ENCODE results near the gene EXOC6B.
"Not testable (repeated sequence)": the region's sequence is repeated elsewhere in the genome, so short reads cannot be mapped to it uniquely, and the experiment has no call there.

Gene EXOC6B

GRCh38 chr2:72543497-72544216, 282.2 kb downstream of the EXOC6B start:
- Histone ChIP-seq H3K9me3 (ENCODE audit: insufficient read depth, low read length, severe bottlenecking) (no peaks in the 10 kb centered on the region), H3K4me2 (ENCODE audit: insufficient read depth, low read length) (no peak overlapping the region), H3K27me3 (ENCODE audit: insufficient read depth, low read length, poor library complexity) (no peaks in the 10 kb centered on the region), H3K9ac (ENCODE audit: low read depth, low read length) (no peak overlapping the region), H2AFZ (ENCODE audit: low read depth, low read length) (no peak overlapping the region), H3K4me1 (ENCODE audit: insufficient read depth, low read length) (no peaks in the 10 kb centered on the region), H3K27ac (ENCODE audit: low read length) (no peak overlapping the region), H4K20me1 (ENCODE audit: insufficient read depth, low read length) (no peaks in the 10 kb centered on the region), H3K79me2 (ENCODE audit: insufficient read depth, low read length) (no peaks in the 10 kb centered on the region), H3K36me3 (ENCODE audit: insufficient read depth, low read length) (no peaks in the 10 kb centered on the region), H3K4me3 (ENCODE audit: low read depth in 1 of 2, low read length in 2 of 2) (no peak overlapping the region)
- DNase-seq, result no peak
- TF ChIP-seq CTCF (IDR thresholded peaks at IDR 0.05; ENCODE audit: borderline replicate concordance, extremely low read depth, low read length, poor library complexity, severe bottlenecking) (no peak), EZH2 (IDR thresholded peaks at IDR 0.05; ENCODE audit: borderline replicate concordance, low read depth, low read length, severe bottlenecking) (no peak)
- no peak for ATAC-seq (ENCODE audit: insufficient read depth, low read depth)

- no peak overlapping the region for H3K9ac ChIP-seq (ENCODE audit: low read depth, low read length)
- H3K4me3 ChIP-seq (ENCODE audit: low read depth in 1 of 2, low read length in 2 of 2), result no peak overlapping the region
- no peaks in the 10 kb centered on the region for H3K36me3 ChIP-seq (ENCODE audit: insufficient read depth, low read length)
- no peaks in the 10 kb centered on the region for H4K20me1 ChIP-seq (ENCODE audit: insufficient read depth, low read length)
- H3K4me1 ChIP-seq (ENCODE audit: insufficient read depth, low read length), result no peaks in the 10 kb centered on the region
- H3K27me3 ChIP-seq (ENCODE audit: insufficient read depth, low read length, poor library complexity), result no peaks in the 10 kb centered on the region
- H3K9me3 ChIP-seq (ENCODE audit: insufficient read depth, low read length, severe bottlenecking), result no peaks in the 10 kb centered on the region
- TF ChIP-seq CTCF (IDR thresholded peaks at IDR 0.05; ENCODE audit: borderline replicate concordance, extremely low read depth, low read length, poor library complexity, severe bottlenecking) (no peak), EZH2 (IDR thresholded peaks at IDR 0.05; ENCODE audit: borderline replicate concordance, low read depth, low read length, severe bottlenecking) (no peak)
- ATAC-seq (ENCODE audit: insufficient read depth, low read depth) (no peak), DNase-seq (no peak)
- H3K4me2 ChIP-seq (ENCODE audit: insufficient read depth, low read length), result no peak overlapping the region
- no peak overlapping the region for H2AFZ ChIP-seq (ENCODE audit: low read depth, low read length)
- H3K79me2 ChIP-seq (ENCODE audit: insufficient read depth, low read length), result no peaks in the 10 kb centered on the region
- no peak overlapping the region for H3K27ac ChIP-seq (ENCODE audit: low read length)
Measured at GRCh38 chr2:72539071-72539552, 286.7 kb downstream of the EXOC6B start.

DNA sequence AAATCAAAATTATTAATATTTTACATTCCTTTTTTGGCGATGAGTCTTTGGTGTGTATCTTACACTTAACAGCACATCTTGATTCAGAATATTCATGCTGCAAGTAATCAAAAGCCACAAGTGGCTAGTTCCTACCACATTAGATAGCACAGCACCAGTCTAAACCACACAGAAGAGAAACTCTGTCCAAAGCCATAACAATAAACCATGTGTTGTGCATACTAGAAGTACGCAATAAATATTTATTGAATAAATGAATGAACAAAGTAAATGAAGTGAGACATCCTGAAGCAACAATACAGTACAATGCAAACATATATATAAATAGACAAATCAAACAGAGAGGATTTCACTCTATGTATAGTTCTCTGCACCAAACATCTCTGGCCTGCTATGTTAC, 287.3 kb downstream of the EXOC6B start:
- no peaks in the 10 kb centered on the region for H3K36me3 ChIP-seq (ENCODE audit: insufficient read depth, low read length)
- no peak for ATAC-seq (ENCODE audit: insufficient read depth, low read depth)
- no peaks in the 10 kb centered on the region for H3K79me2 ChIP-seq (ENCODE audit: insufficient read depth, low read length)
- no peak overlapping the region for H2AFZ ChIP-seq (ENCODE audit: low read depth, low read length)
- no peaks in the 10 kb centered on the region for H3K4me1 ChIP-seq (ENCODE audit: insufficient read depth, low read length)
- no peaks in the 10 kb centered on the region for H3K9me3 ChIP-seq (ENCODE audit: insufficient read depth, low read length, severe bottlenecking)
- H4K20me1 ChIP-seq (ENCODE audit: insufficient read depth, low read length), result no peaks in the 10 kb centered on the region
- no peaks in the 10 kb centered on the region for H3K27me3 ChIP-seq (ENCODE audit: insufficient read depth, low read length, poor library complexity)
- H3K4me3 ChIP-seq (ENCODE audit: low read depth in 1 of 2, low read length in 2 of 2), result no peak overlapping the region
- H3K4me2 ChIP-seq (ENCODE audit: insufficient read depth, low read length), result no peak overlapping the region
- no peak overlapping the region for H3K27ac ChIP-seq (ENCODE audit: low read length)
- H3K9ac ChIP-seq (ENCODE audit: low read depth, low read length), result no peak overlapping the region
- no peak for TF ChIP-seq EZH2 (IDR thresholded peaks at IDR 0.05; ENCODE audit: borderline replicate concordance, low read depth, low read length, severe bottlenecking)
- no peak for TF ChIP-seq CTCF (IDR thresholded peaks at IDR 0.05; ENCODE audit: borderline replicate concordance, extremely low read depth, low read length, poor library complexity, severe bottlenecking)
- DNase-seq, result no peak

DNA sequence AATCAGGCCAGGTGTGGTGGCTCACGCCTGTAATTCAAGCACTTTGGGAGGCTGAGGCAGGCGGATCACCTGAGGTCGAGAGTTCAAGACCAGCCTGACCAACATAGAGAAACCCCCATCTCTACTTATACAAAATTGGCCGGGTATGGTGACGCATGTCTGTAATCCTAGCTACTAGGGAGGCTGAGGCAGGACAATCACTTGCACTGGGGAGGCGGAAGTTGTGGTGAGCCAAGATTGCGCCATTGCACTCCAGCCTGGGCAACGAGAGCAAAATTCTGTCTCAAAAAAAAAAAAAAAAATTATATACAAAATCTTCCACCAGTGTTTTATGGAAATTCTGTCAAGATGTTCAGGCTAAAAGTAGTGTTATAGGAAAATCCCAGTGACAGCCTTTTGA, 290.2 kb downstream of the EXOC6B start:
- not testable (repeated sequence) for H2AFZ ChIP-seq (ENCODE audit: low read depth, low read length); H3K4me1 ChIP-seq (ENCODE audit: insufficient read depth, low read length); H3K36me3 ChIP-seq (ENCODE audit: insufficient read depth, low read length); ATAC-seq (ENCODE audit: insufficient read depth, low read depth); H3K4me2 ChIP-seq (ENCODE audit: insufficient read depth, low read length); H3K27ac ChIP-seq (ENCODE audit: low read length); H3K79me2 ChIP-seq (ENCODE audit: insufficient read depth, low read length); DNase-seq; H3K9me3 ChIP-seq (ENCODE audit: insufficient read depth, low read length, severe bottlenecking); H3K9ac ChIP-seq (ENCODE audit: low read depth, low read length); H3K4me3 ChIP-seq (ENCODE audit: low read depth in 1 of 2, low read length in 2 of 2); H3K27me3 ChIP-seq (ENCODE audit: insufficient read depth, low read length, poor library complexity); H4K20me1 ChIP-seq (ENCODE audit: insufficient read depth, low read length)
